CD4-positive, alpha-beta T cell (primary cell): ENCODE measurements around the gene PARD3B. TPM values are rescaled to one million over a fixed set of nuclear protein-coding genes. Genes with fewer than 3 reads are reported as not detected.

Experiments used
- ATAC-seq: fragments of 200-7000 bp; cut with Tn5 transposase; one replicate; pipeline ENCODE4 v1.10.0; 2022; ENCODE audit warnings: mild to moderate bottlenecking; ENCODE audit not compliant: poor library complexity
- CTCF ChIA-PET: fragments of 350-600 bp; sonication (Branson Sonifier 250); formaldehyde crosslinking; loops from one replicate; lab custom pipeline; 2021; ENCODE audit warnings: antibody characterized with exemption, inconsistent platforms; lab: Charles Lee
- POLR2A ChIA-PET: fragments of 350-600 bp; sonication (Branson Sonifier 250); formaldehyde crosslinking; loops from one replicate; lab custom pipeline; 2021; ENCODE audit warnings: antibody characterized with exemption, inconsistent platforms; lab: Charles Lee
- DNase-seq, 14 experiments: peaks; one replicate each; pipeline ENCODE4 v3.0.0-alpha.2; 2013 to 2020; ENCODE audit warnings: mixed read lengths in 2 of 14
- H3K27ac ChIP-seq, 2 donors: one replicate each; pipeline versions ENCODE4 v1.5.1 to v1.7.0; 2013; ENCODE audit warnings: low read length in 2 of 2, low read depth in 1 of 2, mild to moderate bottlenecking in 1 of 2
- H3K27me3 ChIP-seq, 2 experiments: 1 replicate in 1 of 2; 2 replicates in 1 of 2; pipeline versions ENCODE4 v1.6.1 to v1.7.0; 2013; ENCODE audit warnings: low read length in 2 of 2, control low read depth in 1 of 2, mild to moderate bottlenecking in 1 of 2, moderate library complexity in 1 of 2; ENCODE audit not compliant: insufficient read depth in 2 of 2, control insufficient read depth in 1 of 2
- H3K36me3 ChIP-seq: one replicate; pipeline ENCODE4 v1.6.1; 2013; ENCODE audit warnings: low read length, control low read depth; ENCODE audit not compliant: insufficient read depth
- H3K4me1 ChIP-seq: one replicate; pipeline ENCODE4 v1.6.1; 2013; ENCODE audit warnings: low read length, control low read depth; ENCODE audit not compliant: insufficient read depth
- H3K4me3 ChIP-seq: one replicate; pipeline ENCODE4 v1.5.1; 2013; ENCODE audit warnings: mild to moderate bottlenecking, low read length, moderate library complexity
- H3K9me3 ChIP-seq, 2 experiments: 1 replicate in 1 of 2; 2 replicates in 1 of 2; pipeline versions ENCODE4 v1.6.1 to v1.7.0; 2013; ENCODE audit warnings: low read length in 2 of 2, mild to moderate bottlenecking in 2 of 2, control low read depth in 1 of 2, moderate library complexity in 1 of 2; ENCODE audit not compliant: control insufficient read depth in 1 of 2, insufficient read depth in 1 of 2
- H3K27ac Mint-ChIP-seq: one replicate; pipeline ENCODE4 v1.8.0; 2020; ENCODE audit warnings: mixed read lengths
- H3K27me3 Mint-ChIP-seq: one replicate; pipeline ENCODE4 v1.8.0; 2021; ENCODE audit warnings: mixed read lengths
- H3K36me3 Mint-ChIP-seq: one replicate; pipeline ENCODE4 v1.8.0; 2021; ENCODE audit warnings: low read depth, mixed read lengths
- H3K4me1 Mint-ChIP-seq: one replicate; pipeline ENCODE4 v1.8.0; 2021; ENCODE audit warnings: low read depth, mixed read lengths
- H3K4me3 Mint-ChIP-seq: one replicate; pipeline ENCODE4 v1.8.0; 2020; ENCODE audit warnings: mild to moderate bottlenecking, mixed read lengths
- H3K9me3 Mint-ChIP-seq: one replicate; pipeline ENCODE4 v1.8.0; 2020; ENCODE audit warnings: mixed read lengths
- intact Hi-C, 2 experiments: fragments of 100-400 bp; cut with DNase I in 1 of 2; cut with micrococcal nuclease in 1 of 2; formaldehyde crosslinking; loops; one replicate each; pipeline versions ENCODE4 v1.15.1 to v1.9.0; 2023 to 2025; cut with DNase I, micrococcal nuclease
- total RNA-seq, 174 experiments: library from RNA in 2 of 174; stranded (reverse) in 2 of 174; gene quantifications; one replicate each; pipeline ENCODE4 v1.2.3 and lab custom pipeline; 2021 to 2026
- TF ChIP-seq, protein P1 (sequence below): fragments of 200-600 bp; IDR thresholded peaks from one replicate; pipeline ENCODE4 v1.8.0; 2022; ENCODE audit warnings: antibody characterized with exemption, mild to moderate bottlenecking

Gene PARD3B
- total RNA-seq, 2 experiments from 2014 or later, result 0.87 to 1.9 TPM

DNA sequence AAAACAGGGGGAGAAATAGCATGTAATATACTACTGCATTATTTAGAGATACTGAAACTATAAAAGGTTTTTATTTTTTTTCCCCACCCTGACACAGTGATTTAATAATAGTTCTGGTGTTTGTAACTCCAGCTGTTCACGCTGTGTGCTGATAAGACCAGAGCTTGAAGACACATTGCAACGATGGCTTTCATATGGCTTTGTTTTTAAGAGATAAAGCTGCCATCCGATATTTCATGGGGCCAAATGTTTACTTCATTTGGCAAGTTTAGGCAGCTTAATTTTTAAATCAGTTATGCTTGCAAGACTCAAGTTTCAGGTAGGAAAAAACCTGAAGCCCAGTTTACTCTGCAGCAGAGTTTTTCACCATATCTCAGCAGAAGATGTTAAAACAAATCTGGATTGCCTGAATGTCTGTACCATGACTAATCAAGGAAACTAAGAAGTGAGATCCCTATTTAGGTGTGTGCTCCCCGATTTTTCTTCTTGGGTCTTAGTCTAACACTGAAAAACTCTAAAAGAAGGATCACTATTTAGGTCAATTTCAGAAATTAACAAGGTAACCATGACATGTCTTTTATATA, 508.6 kb downstream of the PARD3B start:
- no peaks in the 10 kb centered on the region for H3K4me1 ChIP-seq
- no peaks in the 10 kb centered on the region for H3K36me3 ChIP-seq
- TF ChIP-seq, protein P1, sequence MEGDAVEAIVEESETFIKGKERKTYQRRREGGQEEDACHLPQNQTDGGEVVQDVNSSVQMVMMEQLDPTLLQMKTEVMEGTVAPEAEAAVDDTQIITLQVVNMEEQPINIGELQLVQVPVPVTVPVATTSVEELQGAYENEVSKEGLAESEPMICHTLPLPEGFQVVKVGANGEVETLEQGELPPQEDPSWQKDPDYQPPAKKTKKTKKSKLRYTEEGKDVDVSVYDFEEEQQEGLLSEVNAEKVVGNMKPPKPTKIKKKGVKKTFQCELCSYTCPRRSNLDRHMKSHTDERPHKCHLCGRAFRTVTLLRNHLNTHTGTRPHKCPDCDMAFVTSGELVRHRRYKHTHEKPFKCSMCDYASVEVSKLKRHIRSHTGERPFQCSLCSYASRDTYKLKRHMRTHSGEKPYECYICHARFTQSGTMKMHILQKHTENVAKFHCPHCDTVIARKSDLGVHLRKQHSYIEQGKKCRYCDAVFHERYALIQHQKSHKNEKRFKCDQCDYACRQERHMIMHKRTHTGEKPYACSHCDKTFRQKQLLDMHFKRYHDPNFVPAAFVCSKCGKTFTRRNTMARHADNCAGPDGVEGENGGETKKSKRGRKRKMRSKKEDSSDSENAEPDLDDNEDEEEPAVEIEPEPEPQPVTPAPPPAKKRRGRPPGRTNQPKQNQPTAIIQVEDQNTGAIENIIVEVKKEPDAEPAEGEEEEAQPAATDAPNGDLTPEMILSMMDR, result no peak
- POLR2A ChIA-PET, result no interaction called here
- Mint-ChIP-seq H3K27ac (no peak overlapping the region), H3K4me3 (no peak overlapping the region), H3K9me3 (peaks cover 14% of the 10 kb centered on the region), H3K36me3 (peaks cover 10% of the 10 kb centered on the region), H3K27me3 (no peaks in the 10 kb centered on the region), H3K4me1 (peaks cover 47% of the 10 kb centered on the region)
- intact Hi-C loops, result no loop called here
- H3K9me3 ChIP-seq, result peaks cover 0 to 8% of the 10 kb centered on the region in 2 experiments
- ATAC-seq (no peak), DNase-seq (no peak)
- no peak overlapping the region for H3K27ac ChIP-seq
- H3K4me3 ChIP-seq, result no peak overlapping the region
- H3K27me3 ChIP-seq, result no peaks in the 10 kb centered on the region
- CTCF ChIA-PET, result no interaction called here

DNA sequence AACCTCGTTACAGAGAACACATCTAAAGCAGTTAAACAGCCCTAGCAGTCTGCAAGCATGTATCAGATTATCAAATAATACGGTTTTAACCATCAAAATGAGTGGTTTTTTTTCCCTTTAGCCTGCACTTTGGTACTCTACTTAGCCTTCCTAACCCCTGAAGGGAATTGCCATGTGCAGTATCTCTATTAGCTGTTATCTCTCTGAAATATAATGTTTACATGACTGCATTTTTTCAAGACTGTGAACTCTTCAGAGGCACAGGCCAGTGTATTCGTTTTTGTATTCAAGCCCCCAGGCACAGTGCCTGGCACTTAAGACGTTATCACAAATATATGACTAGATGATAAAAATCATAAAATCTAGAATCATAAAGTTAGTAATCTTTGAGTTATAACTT, 509.5 kb downstream of the PARD3B start:
- H3K9me3 Mint-ChIP-seq, result peaks cover 10% of the 10 kb centered on the region
- no peak overlapping the region for H3K27ac ChIP-seq
- no peaks in the 10 kb centered on the region for H3K4me1 ChIP-seq
- H3K36me3 Mint-ChIP-seq, result peaks cover 2% of the 10 kb centered on the region
- H3K9me3 ChIP-seq, result peaks cover 0 to 8% of the 10 kb centered on the region in 2 experiments
- H3K4me3 ChIP-seq, result no peak overlapping the region
- H3K4me1 Mint-ChIP-seq, result peaks cover 45% of the 10 kb centered on the region
- H3K4me3 Mint-ChIP-seq, result no peak overlapping the region
- H3K27me3 ChIP-seq, result no peaks in the 10 kb centered on the region
- no peaks in the 10 kb centered on the region for H3K27me3 Mint-ChIP-seq
- intact Hi-C loops, result no loop called here
- ChIA-PET POLR2A (no interaction called here), CTCF (no interaction called here)
- DNase-seq (no peak), ATAC-seq (no peak)
- no peak overlapping the region for H3K27ac Mint-ChIP-seq
- H3K36me3 ChIP-seq, result no peaks in the 10 kb centered on the region
- TF ChIP-seq, protein P1, result no peak

DNA sequence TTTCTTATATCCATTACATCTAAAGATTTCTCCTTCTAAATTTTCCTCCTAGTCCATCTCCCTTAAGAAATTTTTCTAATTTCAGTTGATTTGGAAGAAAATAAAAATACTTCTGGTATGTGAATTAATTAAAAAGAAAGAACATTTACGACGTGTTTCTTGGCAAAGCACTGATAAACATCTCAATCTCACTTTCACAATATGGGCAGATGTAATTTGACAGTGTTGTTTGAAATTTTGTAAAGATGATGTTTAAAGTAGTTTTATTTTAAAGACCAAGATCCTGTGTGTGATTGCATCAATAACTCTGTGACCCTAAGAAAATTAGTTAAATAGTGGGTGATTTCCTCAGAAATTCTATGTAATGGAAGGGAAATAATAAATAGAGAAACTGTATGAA, 510.0 kb downstream of the PARD3B start:
- H3K9me3 Mint-ChIP-seq, result peaks cover 10% of the 10 kb centered on the region
- no peak for DNase-seq
- POLR2A ChIA-PET, result no interaction called here
- H3K27ac ChIP-seq, result no peak overlapping the region
- H3K27me3 ChIP-seq, result no peaks in the 10 kb centered on the region
- peaks cover 0 to 8% of the 10 kb centered on the region in 2 experiments for H3K9me3 ChIP-seq
- intact Hi-C loops, result no loop called here
- CTCF ChIA-PET, result no interaction called here
- no peaks in the 10 kb centered on the region for H3K27me3 Mint-ChIP-seq
- no peaks in the 10 kb centered on the region for H3K36me3 Mint-ChIP-seq
- no peak for ATAC-seq
- H3K27ac Mint-ChIP-seq, result no peak overlapping the region
- H3K36me3 ChIP-seq, result no peaks in the 10 kb centered on the region
- peak overlapping the region; percentile 16 for H3K4me3 Mint-ChIP-seq
- no peak overlapping the region for H3K4me3 ChIP-seq
- no peaks in the 10 kb centered on the region for H3K4me1 ChIP-seq
- peaks cover 44% of the 10 kb centered on the region for H3K4me1 Mint-ChIP-seq
- TF ChIP-seq, protein P1, result no peak
